ENCODE results near the gene MDH1. TPM values are rescaled to one million over a fixed set of nuclear protein-coding genes. Genes with fewer than 3 reads are reported as not detected.

Gene MDH1
- total RNA-seq, 2 donors from 2014 or later: 837 to 1,569 TPM

Other genes starting within 250 kb of the MDH1 start
- 10 to 100 TPM in 1 of 2 donors, 1 to 10 TPM in 1; 8.7 to 12.6 TPM for gene WDPCP, start 486 bp upstream of the MDH1 start, total RNA-seq